ENCODE results near the gene VAC14.

DNA sequence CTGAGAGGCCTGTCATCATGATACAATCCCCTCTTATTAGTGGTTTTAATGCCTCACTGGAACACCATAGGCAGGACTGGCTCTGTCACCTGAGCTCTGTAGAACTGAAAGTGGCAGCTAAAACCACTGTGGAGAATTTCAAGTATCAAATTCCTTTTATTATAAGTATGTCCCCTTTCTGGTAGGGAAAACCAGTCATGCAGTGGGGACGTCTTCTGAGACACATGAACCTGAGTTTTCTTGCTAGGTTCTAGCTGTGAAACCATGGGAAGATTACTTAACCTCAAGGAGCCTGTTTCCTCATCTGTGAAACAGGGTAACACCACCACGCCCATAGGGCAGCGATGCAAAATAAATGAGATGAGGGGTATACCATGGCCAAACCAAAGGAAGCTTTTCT lies 4.7 kb downstream of the VAC14 start:
- no peak for TF ChIP-seq SP2 (tag by site-specific recombination; IDR thresholded peaks at IDR 0.05)
- TF ChIP-seq, protein P1, sequence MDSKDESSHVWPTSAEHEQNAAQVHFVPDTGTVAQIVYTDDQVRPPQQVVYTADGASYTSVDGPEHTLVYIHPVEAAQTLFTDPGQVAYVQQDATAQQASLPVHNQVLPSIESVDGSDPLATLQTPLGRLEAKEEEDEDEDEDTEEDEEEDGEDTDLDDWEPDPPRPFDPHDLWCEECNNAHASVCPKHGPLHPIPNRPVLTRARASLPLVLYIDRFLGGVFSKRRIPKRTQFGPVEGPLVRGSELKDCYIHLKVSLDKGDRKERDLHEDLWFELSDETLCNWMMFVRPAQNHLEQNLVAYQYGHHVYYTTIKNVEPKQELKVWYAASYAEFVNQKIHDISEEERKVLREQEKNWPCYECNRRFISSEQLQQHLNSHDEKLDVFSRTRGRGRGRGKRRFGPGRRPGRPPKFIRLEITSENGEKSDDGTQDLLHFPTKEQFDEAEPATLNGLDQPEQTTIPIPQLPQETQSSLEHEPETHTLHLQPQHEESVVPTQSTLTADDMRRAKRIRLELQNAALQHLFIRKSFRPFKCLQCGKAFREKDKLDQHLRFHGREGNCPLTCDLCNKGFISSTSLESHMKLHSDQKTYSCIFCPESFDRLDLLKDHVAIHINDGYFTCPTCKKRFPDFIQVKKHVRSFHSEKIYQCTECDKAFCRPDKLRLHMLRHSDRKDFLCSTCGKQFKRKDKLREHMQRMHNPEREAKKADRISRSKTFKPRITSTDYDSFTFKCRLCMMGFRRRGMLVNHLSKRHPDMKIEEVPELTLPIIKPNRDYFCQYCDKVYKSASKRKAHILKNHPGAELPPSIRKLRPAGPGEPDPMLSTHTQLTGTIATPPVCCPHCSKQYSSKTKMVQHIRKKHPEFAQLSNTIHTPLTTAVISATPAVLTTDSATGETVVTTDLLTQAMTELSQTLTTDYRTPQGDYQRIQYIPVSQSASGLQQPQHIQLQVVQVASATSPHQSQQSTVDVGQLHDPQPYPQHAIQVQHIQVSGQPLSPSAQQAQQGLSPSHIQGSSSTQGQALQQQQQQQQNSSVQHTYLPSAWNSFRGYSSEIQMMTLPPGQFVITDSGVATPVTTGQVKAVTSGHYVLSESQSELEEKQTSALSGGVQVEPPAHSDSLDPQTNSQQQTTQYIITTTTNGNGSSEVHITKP (tag by site-specific recombination; IDR thresholded peaks at IDR 0.05) = no peak

Measured in HEK293 (cell line).